NCI-H2081 (cell line): ENCODE data around the gene PLEKHG4.

Experiments
- DNase-seq, 2 experiments: peaks; one replicate each; lab custom pipeline; 2025; lab: John Stamatoyannopoulos, UW

Gene PLEKHG4, protein sequence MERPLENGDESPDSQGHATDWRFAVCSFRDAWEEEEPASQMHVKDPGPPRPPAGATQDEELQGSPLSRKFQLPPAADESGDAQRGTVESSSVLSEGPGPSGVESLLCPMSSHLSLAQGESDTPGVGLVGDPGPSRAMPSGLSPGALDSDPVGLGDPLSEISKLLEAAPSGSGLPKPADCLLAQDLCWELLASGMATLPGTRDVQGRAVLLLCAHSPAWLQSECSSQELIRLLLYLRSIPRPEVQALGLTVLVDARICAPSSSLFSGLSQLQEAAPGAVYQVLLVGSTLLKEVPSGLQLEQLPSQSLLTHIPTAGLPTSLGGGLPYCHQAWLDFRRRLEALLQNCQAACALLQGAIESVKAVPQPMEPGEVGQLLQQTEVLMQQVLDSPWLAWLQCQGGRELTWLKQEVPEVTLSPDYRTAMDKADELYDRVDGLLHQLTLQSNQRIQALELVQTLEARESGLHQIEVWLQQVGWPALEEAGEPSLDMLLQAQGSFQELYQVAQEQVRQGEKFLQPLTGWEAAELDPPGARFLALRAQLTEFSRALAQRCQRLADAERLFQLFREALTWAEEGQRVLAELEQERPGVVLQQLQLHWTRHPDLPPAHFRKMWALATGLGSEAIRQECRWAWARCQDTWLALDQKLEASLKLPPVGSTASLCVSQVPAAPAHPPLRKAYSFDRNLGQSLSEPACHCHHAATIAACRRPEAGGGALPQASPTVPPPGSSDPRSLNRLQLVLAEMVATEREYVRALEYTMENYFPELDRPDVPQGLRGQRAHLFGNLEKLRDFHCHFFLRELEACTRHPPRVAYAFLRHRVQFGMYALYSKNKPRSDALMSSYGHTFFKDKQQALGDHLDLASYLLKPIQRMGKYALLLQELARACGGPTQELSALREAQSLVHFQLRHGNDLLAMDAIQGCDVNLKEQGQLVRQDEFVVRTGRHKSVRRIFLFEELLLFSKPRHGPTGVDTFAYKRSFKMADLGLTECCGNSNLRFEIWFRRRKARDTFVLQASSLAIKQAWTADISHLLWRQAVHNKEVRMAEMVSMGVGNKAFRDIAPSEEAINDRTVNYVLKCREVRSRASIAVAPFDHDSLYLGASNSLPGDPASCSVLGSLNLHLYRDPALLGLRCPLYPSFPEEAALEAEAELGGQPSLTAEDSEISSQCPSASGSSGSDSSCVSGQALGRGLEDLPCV

DNA sequence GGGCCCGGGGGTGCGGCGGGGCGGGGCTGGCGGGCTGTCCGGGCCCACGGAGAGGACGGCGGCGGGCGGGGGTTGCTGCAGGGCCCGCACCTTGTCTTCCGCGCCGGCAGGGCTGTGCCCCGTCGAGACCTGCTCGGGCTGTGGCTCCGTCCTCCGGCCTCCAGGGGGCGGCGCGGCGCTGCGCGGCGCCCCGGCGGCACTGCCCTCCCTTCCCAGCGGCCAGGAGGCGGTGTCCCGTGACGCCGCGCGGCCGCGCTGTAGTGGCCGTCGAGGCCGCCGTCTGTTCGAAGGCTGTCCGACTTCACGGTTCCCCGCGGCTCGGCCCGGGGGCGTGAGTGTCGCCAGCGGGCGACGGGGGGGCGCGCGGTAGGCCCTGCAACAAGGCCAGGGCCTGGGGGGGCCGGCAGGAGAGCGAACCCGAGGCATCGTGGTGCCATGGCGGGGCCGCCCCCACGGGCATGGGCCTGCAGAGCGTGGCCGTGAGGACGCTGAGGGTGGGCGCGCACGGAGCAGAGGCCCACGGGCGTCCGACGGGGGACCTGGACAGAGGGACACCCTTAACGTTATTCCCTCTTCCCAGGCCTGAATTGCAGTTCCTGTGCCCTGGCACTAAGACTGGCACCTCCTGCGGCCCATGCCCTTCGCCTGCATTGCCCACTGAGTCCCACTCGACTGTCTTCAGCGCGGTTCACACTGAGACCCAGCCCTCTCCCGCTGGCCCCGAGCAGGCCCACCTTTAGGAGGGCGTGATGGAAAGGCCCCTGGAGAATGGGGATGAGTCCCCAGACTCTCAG lies at the start of gene PLEKHG4:
Gene PLEKHG4, plus strand, starts transcription at position 237 of the 794 bp plus-strand sequence. Its CDS starts 513 bp downstream, at position 750.
- DNase-seq: peak; percentile 46 to 62

DNA sequence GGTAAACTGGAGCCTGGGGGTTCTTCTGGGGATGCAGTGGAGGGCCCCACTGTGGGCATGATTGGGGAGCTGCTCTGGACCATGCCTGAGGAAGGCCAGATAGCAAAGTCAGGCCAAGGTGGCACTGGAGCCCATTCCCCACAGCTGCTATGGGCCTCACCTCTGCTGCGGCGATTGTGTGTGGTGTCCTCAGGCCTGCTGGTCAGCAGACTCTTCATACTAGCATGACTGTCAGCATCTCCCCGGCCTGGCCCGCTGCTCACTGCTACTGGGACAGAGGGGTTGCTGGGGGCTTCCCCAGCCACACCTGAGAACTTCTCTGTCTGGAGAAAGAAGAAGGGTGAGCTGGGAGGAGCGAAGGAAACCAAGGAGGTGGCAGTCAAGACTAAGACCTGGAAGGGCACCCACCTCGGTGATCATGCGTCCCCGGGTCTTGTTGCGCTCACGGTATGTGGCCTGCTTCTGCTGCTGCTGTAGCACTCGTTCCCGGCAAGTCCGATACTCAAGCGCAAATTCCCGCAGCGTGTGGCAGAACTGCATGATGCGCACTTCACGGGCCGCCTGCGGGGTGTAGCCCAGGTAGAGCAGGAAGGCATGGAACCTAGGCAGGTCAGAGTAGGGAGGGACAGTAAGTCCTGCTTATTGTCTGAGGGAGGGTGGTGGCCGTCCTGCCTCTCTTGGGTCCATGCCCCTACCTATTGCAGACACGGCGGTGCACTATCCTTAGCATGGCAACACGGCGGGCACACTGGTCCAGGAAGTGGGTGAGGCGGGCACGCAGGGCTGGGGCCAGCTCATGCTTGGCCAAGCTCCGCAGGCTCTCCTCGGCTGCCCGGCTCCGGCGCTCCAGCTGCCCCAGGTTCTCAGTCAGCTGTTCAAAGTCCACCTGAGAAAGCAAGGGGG lies 49.2 kb upstream of the PLEKHG4 start:
- no peak for DNase-seq

DNA sequence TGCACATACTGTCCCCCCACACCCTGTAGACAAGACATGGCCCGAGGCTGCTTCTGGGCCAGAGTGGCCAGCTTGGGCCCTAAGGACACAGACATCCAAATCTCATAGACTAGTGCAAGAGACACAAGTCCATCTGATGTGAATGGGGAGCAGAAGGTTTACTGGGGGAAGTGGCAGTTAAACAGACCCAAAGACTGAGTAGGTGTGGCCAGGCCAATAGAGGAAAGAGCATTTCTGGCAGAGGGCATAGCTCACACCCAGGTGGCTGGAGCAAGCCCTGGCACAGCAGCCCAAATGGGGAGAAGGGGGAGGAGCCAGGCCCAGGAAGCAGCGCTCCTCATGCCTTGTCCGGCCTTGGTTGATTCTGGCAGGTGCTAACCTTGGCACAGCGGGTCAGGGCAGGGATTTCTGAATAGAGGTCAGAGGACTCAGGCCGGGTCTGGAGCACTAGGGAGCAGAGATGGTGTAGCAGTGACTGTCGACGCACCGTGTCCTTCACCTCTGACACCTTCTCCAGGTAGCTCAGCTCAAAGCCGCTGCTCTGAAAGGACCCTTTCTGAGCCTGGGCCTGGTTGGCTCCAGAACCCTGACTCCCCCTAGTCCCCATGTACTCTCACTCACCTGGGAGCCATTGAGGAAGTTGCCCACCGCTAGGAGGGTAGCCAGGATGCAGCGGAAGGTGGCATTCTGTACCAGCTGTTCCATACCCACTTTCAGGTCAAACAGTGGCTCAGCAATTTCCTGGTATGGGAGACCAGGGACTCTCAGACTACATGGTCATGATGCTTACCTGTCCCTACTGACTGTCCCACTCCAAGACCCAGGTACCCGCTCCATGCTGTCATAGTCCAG lies 48.3 kb upstream of the PLEKHG4 start:
- no peak for DNase-seq

DNA sequence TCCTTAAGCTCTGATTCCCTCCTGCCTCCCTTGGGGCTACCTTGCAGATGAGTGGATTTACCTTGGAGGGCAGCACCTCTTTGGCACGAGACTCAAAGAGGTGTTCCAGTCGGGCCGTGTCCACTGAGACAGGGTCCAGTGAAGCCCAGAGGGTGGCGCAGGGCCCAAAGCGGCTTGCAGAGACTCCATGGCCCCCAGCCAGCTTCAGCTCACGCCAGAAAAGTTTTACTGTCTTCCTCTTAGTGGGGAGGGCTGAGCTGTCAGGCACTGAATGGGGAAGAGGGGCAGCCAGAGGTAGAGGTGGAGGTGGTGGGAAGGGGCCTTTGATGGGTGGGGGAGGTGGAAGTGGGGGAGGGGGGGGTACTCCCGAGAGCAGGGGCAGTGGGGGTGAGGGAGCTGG lies 45.7 kb upstream of the PLEKHG4 start:
- no peak for DNase-seq

GRCh38 chr16:67234180-67234597 lies 45.1 kb upstream of the PLEKHG4 start:
- no peak for DNase-seq

DNA sequence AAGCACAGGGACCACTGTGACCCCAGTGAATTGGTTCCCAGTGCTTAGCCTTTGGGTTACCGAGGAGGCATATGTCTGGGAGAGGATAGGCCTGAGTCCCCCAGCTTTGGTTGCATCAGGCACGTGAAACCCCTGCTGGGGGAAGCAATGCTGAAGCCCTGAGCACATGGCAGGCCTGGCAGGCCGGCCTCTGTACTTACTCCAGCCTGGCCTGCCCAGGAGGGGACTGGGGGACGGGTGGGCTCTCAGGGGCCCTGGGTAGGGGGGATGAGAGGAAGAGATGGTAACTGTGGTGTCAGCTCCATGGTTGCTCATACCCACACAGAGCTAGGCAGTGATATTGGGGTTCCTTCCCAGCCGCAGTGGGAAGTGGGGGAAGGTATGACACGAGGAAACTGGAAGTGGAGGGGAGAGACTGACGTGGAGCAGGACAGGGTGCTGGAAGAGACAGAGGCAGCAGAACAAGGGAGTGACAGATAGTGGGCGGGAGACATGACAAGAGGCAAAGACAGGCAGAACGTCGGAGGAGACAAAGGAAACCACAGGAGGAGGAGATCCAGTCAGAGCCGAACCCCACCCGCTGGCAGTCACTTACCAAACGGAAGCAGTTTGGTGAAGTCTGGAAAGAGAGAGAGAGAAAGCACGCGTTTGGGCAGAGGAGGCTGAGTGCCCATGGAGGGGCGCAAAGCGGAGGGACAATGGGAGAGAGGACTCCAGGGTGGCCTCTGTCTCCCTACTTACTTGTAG lies 43.3 kb upstream of the PLEKHG4 start:
- no peak for DNase-seq

- DNase-seq: peak; percentile 65 to 66
Measured at GRCh38 chr16:67236563-67237395, 42.6 kb upstream of the PLEKHG4 start.

DNA sequence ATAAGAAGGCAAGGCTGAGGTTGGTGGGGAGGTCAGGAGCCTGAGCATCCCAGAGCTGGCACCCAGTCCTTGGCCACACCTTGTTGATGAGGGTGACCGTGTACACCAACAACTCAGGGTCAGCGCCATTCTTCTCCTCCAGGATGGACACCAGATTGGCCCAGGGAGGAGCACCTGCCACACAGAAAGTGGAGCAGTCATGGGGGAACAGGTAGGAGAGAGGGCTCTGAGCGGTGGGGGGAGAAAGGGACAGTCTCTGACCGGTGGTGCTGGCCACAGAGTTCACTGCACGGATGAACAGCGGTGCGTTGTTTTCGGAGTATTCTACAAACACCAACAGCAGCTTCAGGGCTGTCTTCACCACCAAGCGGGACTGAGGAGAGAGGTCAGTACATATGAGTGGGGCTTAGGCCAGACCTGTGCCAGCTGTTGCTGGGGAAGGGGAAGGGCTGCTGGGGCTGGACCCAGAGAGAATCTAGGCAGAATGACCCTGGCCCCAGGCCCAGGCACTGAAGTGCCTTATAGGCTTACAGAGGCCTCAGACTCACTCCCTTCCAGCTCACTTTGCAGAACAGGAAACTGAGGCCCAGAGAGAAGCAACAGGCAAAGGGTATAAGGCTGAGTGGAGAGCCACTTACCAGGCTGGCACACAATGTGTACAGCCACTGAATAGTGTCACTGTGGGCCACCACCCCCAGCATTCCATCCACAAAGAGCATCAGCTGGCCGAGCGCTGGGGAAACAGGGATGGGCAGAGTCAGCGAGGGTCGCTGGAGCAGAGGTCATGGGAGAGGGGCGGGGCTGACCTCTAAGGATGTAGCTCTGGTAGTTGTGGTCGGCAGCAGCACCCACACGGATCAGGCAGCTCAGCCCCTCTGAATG lies 41.7 kb upstream of the PLEKHG4 start:
- DNase-seq: no peak

- DNase-seq: no peak
Measured at GRCh38 chr16:67238278-67238575, 41.1 kb upstream of the PLEKHG4 start.

DNA sequence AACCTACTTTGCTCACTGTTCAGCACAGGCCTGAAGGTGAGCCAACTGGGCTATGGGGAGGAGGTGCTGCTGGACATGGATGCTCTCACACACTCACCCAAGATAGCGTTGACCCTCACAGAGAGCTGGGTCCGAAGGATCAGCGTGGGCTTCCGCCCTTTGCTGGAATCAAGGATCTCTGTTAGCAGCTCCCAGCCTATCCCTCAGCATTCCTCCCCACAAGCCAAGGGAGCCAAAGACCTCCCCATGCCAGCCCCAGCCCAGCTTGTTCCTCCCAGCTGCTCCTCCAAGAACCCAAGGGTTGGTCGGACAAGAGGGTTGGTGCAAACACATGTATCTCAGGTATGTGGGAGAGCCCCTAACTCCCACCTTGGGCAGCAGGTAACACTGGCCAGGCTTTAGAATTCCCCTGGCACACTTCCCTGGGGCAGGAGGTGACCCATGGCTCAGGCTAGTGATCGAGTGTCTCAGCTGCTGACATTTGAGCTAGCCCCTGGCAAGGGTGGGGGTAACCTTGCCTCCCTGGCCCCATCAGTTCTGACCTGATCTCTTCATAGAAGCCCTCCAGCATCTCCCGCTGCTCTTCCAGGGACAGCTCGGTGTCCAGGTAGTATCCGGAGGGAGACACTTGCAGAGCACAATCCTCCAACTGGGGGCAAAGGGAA lies 40.4 kb upstream of the PLEKHG4 start:
- DNase-seq: no peak

GRCh38 chr16:67240506-67240905 lies 38.8 kb upstream of the PLEKHG4 start:
- DNase-seq: no peak

DNA sequence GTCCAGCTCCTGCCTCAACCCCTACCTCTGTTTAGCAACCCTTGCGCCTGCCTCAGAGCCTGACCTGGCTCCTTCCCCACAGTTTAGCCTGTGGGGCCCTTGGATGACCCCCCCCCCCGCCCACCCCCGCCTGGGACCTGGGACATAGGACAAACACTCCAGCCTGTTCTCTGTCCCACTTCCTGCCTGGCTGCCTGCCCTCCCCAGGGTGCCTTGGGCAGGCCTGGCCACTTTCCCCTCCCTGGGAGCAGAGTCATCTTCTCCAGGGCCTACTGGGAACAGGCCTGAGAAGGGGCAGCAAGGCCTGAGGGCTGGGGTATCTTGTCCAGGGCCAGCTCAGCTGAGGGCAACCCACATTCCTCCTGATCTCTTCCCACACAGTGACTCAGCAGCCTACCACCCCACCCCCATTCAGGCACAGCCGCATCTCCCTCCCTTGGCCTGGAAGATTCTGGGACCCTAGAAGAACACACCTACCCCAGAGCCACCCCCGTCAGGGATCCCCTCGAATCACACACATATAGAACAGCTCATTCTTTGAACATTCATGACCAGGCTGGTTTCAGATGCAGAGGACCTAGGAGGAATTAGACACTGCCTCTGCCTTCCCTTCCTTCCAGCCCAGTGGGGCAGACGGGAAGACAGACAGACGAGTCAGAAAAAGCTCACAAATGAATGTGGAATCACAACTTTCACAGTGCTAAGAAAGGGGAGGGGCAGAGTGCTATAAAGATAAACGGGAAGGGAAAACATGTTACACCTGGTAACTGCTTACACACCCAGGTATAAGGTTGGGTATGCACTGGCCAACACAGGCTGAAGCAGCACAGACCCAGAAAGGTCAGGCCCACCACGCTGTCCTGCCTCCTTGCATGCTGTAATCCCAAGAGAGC lies 38.1 kb upstream of the PLEKHG4 start:
- DNase-seq: no peak

DNA sequence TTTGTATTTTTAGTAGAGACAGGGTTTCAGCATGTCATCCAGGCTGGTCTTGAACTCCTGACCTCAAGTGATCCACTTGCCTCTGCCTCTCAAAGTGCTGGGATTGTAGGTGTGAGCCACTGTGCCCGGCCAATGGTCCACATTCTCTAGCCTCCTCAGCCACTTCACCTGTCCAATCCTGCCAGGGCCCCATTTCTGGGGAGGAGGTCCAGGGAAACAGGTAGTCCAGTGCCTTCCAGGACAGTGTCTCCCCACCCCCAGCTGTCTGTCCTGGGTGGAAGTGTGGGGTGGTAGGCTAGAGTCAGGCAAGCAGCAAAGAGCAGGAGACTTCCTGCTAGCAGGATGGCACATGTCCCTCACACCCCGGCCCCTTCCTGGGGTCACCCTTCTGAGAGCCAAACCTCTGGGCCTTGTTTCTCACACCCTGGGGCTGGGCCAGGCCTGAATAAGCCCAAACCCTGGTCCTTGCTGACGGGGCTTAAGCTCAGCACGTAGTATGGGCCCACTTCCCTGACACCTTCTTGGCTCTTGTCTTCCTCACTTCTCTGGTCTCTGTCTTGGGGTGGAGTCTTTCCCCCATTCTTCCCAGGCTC lies 37.1 kb upstream of the PLEKHG4 start:
- DNase-seq: no peak

GRCh38 chr16:67243481-67243880 lies 35.9 kb upstream of the PLEKHG4 start:
- no peak for DNase-seq
